SK-N-DZ (cell line): ENCODE data around the gene SNED1. TPM values are rescaled to one million over a fixed set of nuclear protein-coding genes. Genes with fewer than 3 reads are reported as not detected.

Experiments
- DNase-seq: peaks from one replicate; pipeline ENCODE4 v3.0.0-alpha.2; 2015; ENCODE audit warnings: low spot score
- polyA plus RNA-seq, 2 experiments: library from polyadenylated mRNA; depleted of rRNA; stranded (reverse); fragments of >200 nt; gene quantifications; 2 replicates each; pipeline ENCODE4 v1.2.3, GENCODE V29; 2014

SNED1 gene
- polyA plus RNA-seq (2014; cell fraction: cytosol; rRNA removed), result 0.10 TPM in 1 of 2 replicates, not detected in the other
- 0.07 TPM in 1 of 2 replicates, not detected in the other for polyA plus RNA-seq (2014; cell fraction: nucleus; rRNA removed)

DNA sequence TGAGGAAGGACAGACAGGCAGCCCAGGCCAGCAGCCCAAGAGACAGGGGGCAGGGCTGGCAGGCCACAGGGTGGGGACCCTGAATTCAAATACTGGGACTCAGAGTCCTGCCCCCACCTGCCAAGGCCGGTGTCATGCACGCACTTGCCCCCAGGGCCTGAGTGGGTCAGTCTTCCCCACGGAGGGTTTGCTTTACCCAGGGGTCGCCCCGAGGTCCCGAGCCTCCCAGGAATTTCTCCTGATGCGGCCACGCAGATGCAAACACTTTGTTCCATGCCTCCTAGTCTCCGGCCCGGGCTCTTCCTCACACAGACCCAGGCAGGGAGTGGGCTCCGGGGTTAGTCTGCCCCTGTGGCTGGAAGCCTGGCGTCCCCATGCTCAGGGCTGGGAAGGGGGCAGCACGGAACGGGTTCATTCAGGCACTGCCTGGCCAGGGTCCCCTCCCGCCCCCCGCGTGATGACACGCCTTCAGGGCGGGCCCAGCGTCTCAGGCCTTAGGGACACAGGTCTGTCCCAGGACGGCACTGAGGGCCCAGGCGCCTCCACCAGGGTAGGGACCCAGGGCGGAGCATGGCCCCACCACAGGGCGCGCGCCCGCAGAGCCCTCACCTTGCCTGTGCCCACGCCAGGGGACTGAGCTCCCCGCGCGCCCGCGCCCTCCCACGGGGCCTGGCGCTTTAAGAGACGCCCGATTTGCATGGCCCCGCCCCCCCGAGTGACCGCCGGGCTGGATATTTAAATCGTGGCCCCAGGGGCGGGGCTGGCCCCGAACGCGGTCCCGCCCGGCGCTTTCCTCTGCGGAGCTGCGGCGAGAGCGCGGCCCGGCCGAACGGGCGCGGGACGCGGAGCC lies at the start of gene SNED1:
TSS of gene SNED1 (plus strand) at position 763 of the 850 bp plus-strand sequence. CDS start 220 bp downstream, outside the sequence.
- DNase-seq, result peak; percentile 64

GRCh38 chr2:240948905-240949790 lies 49.3 kb upstream of the SNED1 start:
- DNase-seq, result no peak

DNA sequence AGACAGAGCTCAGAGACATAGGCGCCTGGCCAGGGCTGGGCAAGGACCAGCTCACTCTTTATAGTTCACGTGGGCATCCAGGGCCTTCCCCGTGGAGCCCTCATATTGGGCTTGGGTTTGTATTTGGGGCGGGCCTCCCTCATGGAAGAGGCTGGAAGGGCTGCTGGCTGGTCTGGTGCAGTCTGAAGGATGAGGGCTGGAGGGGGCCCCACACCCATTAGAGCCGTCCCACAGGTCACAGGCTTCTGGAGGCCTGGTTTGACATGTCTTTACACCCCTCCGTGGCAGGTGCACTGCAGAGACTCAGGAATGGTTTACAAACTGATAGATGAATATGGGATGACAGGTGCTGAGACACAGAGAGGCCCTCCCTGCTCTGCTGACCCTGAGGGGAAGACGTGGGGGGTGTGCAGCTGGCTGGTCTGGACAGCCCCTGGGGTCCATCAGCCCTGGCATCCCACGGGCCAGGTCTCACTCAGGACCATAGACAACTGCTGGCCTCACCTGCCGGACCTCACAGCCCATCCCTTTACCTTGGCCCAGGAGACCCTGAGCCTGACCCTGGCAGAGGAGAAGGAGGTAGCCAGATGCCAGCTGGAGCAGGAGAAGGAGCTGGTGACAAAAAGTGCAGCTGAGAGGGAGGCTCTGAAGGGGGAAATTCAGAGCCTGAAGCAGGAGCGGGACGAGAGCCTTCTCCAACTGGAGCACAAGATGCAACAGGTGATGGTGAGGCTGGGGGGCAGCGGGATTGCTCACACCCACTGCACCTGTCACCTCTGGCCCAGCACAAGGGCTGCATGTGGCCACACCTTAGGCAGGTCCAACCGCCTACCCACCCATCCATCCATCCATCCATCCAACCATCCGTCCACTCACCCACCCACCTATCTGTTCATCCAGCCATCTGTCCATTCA lies 48.4 kb upstream of the SNED1 start:
- no peak for DNase-seq

GRCh38 chr2:240951045-240951594 lies 47.3 kb upstream of the SNED1 start:
- no peak for DNase-seq

- DNase-seq, result no peak
Observed at GRCh38 chr2:240952496-240953246, 45.7 kb upstream of the SNED1 start.

DNA sequence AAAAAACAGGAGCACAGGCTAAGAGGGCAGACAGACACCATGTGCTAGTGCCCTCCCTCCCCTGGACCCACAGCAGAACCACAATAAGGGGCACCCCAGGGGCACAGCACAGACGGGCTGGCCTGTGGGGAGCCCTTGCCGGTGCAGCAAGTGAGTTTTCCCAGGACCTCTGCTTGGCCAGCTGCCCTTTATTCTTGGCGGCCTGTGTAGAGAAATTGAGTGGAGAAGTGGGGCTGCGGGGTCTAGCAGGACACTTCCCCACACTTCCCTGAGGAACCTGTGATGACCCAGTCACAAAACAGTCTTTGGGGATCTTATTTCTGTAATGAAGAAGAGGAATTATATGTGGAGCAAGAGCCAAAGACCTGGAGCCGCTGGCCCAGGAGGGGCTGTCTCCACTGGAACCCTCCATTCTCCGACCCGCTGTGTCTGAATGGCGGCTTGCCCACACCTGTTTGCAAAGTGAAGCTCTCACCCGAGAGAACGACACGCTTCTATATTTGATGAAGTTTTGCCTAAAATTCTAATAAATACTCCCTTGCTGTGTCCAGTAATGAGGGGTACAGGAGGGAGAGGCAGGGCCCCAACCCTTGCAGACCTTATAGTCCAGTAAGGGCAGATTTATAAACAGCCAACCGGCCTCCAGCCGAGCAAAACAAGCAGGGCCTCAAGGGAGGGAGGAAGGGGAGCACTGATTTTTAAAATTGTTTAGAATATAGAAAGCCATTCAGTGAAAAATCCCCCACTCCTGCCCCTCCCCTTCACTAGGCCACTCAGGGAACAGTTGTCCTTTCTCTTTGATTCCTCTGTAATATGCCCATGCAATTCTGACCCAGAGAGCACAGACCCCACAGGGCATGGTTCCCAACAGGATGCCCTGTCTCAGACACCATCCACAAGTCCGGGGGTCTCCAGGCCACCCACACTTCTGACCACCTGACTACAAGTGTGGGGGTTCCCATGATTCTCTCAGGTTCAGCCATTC lies 44.7 kb upstream of the SNED1 start:
- no peak for DNase-seq

DNA sequence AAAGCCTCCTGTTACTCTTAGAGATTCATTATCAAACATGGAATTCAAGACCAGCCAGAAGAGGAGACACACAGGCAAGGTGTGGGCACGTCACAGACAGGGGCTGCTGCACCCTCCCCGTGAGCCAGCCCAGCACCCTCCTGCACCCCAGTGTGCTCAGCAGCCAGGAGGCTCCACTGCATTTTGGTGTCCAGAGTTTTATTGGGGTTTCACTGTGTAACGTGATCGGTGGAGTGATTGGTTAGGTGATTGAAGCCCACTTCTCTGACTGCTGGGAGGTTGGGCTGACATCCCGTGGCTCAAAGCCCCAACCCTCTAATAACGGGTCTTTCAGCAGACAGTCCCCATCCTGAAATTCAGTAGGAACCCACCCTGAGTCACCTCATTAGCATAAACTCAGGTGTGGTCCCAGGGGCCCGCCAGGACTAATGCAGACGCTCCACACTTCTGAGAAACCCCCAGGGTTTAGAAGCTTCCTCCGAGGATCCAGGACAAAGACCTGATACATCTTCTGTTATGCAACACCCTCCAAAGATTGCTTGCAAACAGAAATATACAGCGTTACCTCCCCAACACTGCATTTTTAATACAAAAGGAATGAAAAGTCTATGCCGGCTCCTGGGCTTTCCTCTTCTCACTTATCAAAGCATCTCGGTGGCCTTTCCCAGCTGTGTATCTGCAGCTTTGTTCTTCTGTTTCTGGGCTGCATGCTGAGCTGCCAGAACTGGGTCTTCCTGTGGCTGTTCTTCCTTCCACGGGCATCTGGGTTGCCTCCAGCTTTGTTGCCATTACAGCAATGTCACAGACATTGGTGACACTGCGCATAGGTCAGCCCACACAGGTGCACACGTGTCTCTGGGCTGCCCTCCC lies 43.7 kb upstream of the SNED1 start:
- DNase-seq, result no peak

- no peak for DNase-seq
Observed at GRCh38 chr2:240955306-240956170, 42.9 kb upstream of the SNED1 start.

DNA sequence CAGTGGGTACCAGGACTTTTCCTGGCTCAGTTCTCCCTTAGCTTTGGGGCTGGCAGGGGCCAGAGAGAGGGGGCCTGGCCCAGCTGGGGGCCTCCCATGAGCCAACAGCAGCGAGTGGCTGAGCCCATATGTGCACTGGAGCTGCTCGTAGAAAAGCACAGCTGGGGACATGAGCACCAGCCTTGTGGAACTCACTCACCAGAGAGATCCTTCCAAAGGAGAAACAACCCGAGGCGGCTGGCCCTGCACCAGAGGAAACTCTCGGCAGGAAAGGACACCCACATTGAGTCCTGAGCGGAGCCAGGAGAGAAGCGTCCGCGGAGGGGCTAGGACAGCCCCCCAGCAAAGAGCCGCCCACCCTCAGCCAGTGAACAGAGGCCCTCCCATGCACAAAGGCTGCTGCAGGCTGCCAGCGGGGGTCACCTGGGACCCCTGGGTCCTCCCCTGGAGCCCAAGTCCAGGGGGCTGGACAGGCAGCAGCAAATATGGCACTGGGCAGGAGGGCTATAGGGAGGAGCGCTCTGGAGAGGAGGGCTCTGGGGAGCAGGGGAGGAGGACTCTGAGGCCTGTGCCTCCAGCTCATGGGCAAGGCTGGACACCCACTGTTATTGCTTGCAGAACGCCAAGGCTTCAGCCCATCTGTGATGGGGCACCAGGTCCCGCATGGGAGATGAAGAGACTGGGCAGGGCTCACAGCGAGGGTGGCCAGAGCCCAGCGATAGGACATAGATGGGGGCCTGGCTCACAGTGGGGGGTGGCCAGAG lies 42.1 kb upstream of the SNED1 start:
- no peak for DNase-seq

- no peak for DNase-seq
Observed at GRCh38 chr2:240956935-240957655, 41.3 kb upstream of the SNED1 start.

- no peak for DNase-seq
Observed at GRCh38 chr2:240957656-240958365, 40.6 kb upstream of the SNED1 start.

- no peak for DNase-seq
Observed at GRCh38 chr2:240958366-240959213, 39.8 kb upstream of the SNED1 start.

GRCh38 chr2:240959214-240959940 lies 39.0 kb upstream of the SNED1 start:
- DNase-seq, result no peak
